GM21619 (cell line): ENCODE results near the gene RIC8A.

Experiments used
- ATAC-seq: cut with Tn5 transposase; IDR thresholded peaks from one replicate; pipeline ENCODE4 v1.9.1; 2021; ENCODE audit not compliant: unreplicated experiment

Gene RIC8A

GRCh38 chr11:203945-204586 is 3.4 kb upstream of the RIC8A start:
- no peak for ATAC-seq

GRCh38 chr11:204587-205109 is 2.9 kb upstream of the RIC8A start:
- no peak for ATAC-seq

GRCh38 chr11:205221-206001 is 2.1 kb upstream of the RIC8A start:
- ATAC-seq = no peak

- no peak for ATAC-seq
These were observed 1.5 kb upstream of the RIC8A start for GRCh38 chr11:206002-206384.

- ATAC-seq = no peak
These were observed 841 bp upstream of the RIC8A start for GRCh38 chr11:206526-207207.

GRCh38 chr11:207863-208180 is 314 bp downstream of the RIC8A start:
- no peak for ATAC-seq

- ATAC-seq = peak; percentile 36
These were observed 841 bp downstream of the RIC8A start for GRCh38 chr11:208181-208916.

- ATAC-seq = no peak
These were observed 1.4 kb downstream of the RIC8A start for GRCh38 chr11:208917-209260.

- ATAC-seq = no peak
These were observed 2.0 kb downstream of the RIC8A start for GRCh38 chr11:209275-210121.

- ATAC-seq = no peak
These were observed 2.8 kb downstream of the RIC8A start for GRCh38 chr11:210122-210802.

GRCh38 chr11:210803-211180 is 3.3 kb downstream of the RIC8A start:
- no peak for ATAC-seq

- no peak for ATAC-seq
These were observed 3.8 kb downstream of the RIC8A start for GRCh38 chr11:211295-211694.

GRCh38 chr11:211741-212140 is 4.2 kb downstream of the RIC8A start:
- ATAC-seq = no peak

- no peak for ATAC-seq
These were observed 4.9 kb downstream of the RIC8A start for GRCh38 chr11:212150-213100.

GRCh38 chr11:213111-213510 is 5.6 kb downstream of the RIC8A start:
- ATAC-seq = no peak

GRCh38 chr11:214083-214482 is 6.6 kb downstream of the RIC8A start:
- ATAC-seq = no peak

GRCh38 chr11:215581-216037 is 8.1 kb downstream of the RIC8A start:
- no peak for ATAC-seq

- no peak for ATAC-seq
These were observed 8.8 kb downstream of the RIC8A start for GRCh38 chr11:216081-216974.
